HG03460 (cell line): ENCODE measurements around the gene PAK5.

Source experiments
- ATAC-seq: cut with Tn5 transposase; IDR thresholded peaks from one replicate; pipeline ENCODE4 v1.9.1; 2021; ENCODE audit not compliant: unreplicated experiment

Gene PAK5

DNA sequence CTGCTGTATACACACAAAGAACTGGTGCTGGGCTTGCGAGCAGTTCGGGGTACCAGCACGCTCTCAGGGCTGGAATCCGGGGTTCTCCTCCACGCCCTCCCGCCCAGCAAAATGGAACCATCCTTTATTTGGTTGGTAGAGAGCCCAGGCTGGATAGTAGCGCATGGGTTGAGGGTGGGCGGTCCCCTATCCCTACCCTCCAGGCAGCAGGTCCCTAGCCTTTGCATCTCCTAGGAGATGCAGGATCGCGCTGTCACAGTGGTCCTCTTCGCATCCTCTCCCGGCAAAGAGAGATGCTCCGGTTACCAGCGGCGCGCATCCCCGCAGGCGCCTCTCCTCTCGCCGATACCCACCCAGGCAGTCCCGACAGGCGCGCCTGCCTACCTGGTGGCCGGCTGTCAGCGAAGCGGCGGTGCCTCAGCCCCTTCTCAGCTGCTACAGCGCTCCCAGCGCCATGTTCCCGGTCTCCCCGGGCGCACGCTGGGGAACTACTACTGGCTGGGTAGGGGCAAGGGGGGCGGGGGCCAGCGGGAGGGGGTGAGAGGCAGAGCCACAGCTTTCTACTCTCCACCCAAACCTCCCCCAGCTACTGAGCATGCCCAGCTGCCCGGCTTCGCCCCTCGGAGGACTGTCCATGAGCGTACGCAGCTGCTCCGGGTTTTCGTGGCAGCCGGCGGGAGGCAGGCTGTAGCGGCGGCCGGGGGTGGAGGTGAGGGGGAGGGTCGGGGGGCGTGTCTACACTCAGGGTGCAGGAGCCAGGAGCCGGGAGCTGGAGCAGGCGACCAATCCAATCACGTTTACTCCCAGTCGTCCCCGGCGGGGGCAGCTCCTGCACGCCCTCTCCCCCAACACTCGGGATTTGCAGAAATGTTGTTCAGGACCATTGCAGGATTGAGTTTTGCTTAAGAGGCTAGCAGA lies at the start of gene PAK5:
Gene PAK5, minus strand, starts transcription at position 699 of the 918 bp plus-strand sequence. CDS start 194,748 bp downstream, outside the sequence.
- ATAC-seq, result no peak

DNA sequence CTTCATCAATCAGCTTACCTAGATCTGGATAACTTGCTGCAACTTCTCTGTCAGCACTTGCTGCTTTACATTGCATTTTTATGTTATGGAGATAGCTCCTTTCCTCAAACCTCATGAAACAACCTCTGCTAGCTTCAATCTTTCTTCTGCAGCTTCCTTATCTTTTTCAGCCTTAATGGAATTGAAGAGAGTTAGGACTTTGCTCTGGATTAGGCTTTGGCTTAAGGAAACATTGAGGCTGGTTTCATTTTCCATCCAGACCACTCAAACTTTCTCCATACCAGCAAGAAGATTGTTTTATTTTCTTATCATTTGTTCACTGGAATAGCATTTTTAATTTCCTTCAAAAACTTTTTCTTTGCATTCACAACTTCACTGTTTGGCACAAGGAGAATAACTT lies 48.8 kb upstream of the PAK5 start:
- ATAC-seq, result no peak

DNA sequence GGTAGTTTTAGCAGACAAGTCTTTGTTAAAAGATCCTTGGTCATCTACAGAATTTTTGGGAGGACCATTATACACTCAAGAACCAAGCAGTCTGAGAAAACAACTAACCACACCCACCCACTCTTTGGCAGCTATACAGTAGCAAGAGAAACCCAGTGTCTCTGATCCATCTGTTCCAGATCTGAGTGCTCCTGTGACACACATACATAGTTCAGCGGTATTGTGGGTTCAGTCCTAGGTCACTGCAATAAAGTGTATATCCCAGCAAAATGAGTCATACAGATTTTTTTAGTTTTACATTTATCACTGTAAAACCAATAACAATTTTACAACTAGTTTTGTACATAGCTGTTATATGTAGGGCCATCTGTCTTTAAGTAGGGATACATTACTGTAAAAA lies 47.4 kb upstream of the PAK5 start:
- ATAC-seq, result no peak

DNA sequence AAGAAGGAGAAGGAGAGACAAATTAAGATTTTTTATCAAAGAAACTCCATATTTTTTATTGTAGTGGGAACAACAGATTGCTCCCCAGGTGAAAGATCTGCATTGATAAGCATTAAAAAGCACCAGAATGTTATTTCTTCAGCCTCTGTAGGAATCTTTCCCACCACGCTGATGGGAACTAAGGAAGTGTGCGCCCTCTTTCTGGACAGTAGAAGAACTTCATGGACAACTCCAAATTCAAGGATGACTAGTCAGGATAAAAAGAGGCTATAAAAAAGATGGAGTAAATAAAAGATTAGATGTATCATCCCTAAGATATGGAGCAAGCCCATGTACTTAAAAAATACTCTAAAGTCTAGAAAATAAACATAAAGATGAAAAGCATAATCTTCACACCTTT lies 45.8 kb upstream of the PAK5 start:
- no peak for ATAC-seq

DNA sequence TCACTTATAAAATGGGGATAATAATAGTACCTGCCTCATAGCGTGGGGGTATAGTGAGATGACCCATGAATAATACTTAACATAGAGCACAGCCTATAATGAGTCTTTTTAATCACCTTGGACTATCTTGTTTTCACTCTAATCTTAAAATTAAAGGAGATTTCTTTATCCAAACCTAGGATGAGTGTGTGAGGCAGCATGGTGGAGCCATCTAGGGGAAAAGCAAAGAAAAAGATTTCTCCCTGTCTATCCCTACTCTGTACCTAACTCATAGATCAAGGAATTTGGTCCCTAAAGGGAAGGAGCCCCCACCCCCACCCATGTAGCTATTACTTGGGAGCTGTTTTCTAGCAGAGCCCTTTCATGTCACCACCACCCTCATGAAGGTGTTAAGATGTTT lies 45.2 kb upstream of the PAK5 start:
- no peak for ATAC-seq

DNA sequence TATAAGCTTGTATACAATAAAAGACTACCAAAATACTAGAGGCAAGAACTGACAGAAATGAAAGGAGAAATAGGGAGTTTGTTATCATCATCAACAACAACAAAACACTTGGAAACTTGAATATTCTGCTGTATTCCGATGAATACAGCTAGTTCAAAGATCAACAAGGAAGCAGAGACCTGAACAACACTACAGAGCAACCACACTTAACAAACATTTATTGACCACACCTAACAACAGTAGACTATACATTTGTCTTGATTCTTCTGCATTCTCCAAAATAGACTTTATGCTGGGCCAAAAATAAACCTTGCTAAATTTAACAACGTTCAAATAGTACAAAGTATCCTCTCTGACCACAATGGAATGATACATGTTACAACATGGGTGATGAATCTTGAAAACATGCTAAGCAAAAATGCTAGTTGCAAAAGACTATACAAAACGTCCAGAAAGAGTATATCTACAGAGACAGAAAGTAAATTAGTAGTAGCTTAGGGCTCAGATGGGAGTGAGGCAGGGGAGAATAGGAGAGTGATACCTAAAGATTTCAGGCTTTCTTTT lies 39.1 kb upstream of the PAK5 start:
- no peak for ATAC-seq

DNA sequence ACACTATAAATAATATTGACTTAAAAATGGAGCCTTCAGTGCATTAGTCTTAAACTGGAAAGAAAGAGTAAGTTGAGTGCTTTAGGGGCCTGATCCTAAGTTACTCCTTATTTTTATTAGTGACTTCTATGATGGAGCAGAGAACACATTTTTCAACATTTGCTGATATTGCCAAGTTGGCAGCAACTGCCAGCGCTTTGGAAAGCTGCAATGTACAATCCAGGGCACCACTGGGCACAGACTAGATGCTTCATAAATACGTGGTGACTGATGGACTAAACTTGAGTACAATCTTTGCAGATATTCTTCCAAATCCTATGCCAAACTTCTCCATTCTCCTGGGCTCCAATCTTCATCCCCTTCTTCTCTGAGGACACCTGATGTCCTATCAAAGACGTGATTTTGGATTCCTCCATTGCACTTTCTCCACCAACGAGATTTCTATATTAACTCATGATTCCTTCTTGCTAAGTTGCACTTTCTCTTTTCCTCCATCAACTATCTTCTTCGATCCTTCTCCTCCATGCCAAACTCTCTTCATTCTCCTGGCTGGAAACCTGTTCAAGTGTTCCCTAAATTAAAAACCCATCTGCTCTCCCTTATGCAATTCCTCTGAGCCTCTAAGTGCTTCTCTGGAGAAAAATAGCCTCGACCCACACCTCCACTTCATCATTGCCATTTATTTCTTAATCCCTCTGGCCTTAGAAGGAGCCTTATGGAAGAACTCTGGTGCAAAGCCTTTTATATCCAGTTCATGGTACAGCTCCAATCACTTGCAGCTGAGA lies 28.5 kb upstream of the PAK5 start:
- ATAC-seq, result no peak

DNA sequence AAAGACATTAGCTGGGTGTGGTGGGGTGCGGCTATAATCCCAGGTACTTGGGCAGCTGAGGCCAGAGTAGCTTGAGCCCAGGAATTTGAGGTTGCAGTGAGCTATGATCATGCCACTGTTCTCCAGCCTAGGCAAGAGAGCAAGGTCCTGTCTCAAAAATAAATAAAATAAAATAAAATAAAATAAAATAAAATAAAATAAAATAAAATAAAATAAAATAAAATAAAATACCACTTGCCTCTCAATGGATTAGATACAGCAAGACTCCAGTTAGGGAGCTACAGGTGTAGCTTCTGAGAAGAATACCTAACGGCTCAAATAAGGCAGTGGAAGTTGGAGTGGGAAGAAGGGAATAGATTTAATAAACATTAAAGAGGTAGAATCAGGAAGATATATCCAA lies 13.7 kb upstream of the PAK5 start:
- ATAC-seq, result no peak

DNA sequence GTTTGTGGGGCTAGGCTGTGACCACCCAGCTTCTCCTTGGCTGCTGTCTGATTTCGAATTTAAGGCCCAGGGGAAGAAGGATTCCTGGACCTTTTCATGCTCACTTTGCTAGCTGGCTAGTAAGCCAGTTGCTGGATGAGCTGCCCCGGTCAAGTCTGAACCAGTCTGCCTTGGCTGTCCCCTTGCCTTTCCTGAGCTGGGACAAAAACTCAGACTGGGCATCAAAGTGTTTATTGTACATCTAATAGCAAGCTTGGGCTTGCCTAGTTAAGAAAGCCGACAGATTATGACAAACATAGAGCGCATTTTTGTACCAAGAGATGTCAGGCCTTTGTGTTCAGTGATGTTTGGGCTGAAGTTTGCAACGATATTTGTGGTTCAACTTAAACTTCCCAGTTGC lies 750 bp upstream of the PAK5 start:
- no peak for ATAC-seq

DNA sequence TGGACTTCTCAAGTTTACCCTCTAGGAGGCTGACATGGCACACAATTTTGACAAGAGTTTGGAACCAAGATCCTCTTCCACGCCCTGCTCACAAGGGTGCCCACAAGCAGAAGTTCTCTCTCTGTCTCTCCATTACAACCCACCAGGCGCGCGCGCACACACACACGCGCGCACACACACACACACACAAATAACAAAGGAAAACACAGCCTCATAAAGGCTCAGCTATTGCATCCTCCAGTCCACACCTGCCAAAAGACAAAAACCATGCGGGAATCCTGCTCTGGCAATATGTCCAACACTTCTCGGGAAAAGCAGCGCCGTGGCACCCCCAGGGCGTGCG lies 870 bp downstream of the PAK5 start:
- ATAC-seq, result no peak

DNA sequence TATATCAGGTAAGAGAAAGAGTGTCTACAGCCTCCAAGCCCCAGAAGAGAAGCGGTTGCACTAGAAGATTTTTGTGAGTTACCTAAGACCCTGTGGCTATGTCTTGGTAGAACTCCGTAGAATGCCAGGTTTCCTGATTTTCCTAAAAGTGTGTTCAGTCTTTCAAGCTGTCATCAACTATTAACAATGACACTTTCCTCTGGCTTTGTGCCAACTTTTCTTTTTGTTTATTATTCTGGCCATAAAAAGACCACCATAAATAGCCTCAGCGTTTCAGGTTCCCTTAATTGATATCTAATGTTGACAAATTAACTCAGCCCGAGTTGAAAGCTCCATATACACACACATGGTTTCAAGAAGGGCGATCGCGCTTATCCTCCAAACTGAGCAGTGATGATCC lies 1.2 kb downstream of the PAK5 start:
- no peak for ATAC-seq

DNA sequence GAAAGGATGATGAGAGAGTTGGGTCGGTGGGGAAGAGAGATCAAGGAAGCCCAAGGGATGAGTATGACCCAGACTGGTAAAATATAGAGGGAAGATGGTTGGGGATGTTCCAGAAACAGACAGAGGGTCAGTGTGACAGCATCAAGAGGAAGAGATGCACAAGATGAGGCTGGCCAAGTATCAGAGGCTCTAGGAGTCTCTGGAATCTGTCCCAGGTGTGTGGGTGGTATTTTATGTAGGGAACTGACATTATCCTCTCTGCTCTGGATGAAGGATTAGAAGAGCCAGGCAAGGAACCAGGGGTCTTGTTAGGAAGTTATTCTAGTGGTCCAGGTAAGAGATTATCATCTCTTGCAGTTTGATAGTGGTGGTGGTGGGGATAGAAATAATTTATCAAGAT lies 3.6 kb downstream of the PAK5 start:
- ATAC-seq, result no peak

DNA sequence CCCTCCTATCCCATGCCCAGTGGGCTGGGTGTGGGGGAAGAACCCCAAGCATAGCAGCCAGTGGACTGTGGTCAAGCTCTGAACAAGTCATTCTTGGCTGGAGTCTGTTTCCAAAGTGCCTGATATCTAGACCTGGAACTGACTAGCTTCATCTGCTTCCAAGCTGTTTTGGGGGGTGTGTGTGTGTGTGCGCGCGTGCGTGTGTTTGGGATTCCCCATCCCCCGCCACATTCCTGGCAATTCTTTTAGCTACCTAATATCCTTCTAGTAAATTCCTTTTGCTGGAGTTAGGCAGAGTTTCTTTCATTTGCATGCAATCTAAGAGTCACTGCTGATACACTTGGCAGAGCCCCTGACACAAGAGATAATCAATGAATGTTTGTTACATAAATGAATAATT lies 7.8 kb downstream of the PAK5 start:
- no peak for ATAC-seq

DNA sequence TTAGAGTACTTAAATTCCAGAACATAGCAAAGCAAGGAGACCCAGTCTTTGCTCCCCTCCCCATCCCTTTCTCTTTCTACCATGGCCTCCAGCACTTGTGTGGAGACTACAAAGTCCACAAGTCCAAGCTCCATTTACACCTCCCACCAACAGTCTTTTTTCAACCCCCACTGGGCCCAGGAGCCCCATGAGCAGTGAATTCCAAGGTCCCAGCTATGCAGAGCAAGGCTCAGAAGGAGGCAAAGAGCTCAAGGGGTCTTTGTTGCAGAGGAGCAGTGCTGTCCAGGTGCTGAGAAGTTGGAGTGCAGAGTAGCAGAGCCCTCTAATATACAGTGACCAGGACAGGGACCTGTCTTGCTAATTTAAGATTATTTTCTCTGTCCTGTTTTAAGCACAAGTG lies 9.0 kb downstream of the PAK5 start:
- ATAC-seq, result no peak

DNA sequence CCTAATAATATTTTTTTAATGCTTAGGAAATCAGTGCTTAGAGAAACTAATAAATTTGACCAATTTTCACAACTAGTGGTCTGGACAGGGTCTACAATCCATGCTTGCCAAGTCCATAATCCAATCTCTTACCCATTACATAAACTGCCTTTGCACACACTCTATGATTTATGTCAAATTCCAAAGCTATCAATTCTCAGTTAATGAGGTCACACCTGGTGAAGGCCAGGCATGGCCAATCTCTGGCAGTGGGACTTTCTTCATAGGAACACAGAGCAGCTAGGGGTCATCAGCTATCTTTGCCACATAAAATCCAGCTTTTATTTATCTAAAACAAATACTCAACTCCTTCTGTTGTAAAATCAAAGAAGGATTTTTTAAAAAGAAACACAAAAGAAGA lies 21.2 kb downstream of the PAK5 start:
- no peak for ATAC-seq

DNA sequence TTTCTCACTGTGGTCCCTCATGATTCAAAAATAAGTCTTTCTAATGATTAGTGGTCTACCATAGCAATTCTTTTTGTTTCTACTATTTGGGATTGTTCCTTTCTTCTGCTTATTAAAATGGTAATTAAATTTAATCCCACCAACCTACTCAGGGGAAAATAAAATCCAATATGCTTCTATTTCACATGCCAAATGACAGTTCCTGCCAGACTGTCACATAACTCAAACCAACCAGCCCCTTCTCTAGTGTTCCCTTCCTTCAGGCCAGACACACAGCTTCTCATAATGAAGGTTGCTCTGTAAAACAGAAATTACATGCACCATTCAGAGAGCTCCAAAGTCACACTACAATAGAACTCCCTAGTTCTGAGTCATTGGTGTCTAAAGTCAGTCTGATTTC lies 23.2 kb downstream of the PAK5 start:
- ATAC-seq, result no peak

DNA sequence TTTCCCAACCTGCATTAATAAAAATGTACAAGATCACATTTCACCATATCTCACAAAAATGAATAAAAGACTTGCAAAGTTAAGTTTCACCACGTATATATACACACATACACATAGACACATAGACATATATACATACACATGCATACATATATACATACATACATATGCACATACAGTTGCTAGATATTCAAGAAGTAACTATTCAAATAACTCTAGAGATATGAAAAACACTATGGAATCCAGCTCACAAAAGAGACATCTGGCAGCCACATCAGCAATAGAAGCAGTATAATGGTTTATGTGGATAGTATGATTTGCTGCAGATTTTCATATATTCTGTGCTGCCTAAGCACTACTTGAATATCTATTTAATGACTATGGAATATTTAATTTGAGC lies 28.1 kb downstream of the PAK5 start:
- ATAC-seq, result no peak

DNA sequence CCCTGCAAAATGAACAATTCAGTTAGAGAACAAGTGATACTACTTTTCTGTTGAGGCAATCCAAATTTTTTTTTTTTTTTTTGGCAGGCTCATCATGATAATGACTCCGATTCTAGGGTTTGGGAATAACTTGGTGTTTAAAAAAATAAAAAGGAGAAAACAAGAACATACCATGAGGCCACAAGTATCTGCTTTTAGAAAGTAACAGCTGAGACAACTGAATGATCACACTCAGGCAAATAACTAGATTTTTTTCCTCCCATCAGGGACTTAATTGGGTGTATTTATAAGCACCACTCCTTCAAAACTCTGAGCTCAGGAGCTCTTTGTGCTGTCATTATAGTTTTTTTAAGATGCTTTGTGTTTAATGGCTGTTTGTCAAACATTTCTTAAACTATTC lies 29.6 kb downstream of the PAK5 start:
- no peak for ATAC-seq

DNA sequence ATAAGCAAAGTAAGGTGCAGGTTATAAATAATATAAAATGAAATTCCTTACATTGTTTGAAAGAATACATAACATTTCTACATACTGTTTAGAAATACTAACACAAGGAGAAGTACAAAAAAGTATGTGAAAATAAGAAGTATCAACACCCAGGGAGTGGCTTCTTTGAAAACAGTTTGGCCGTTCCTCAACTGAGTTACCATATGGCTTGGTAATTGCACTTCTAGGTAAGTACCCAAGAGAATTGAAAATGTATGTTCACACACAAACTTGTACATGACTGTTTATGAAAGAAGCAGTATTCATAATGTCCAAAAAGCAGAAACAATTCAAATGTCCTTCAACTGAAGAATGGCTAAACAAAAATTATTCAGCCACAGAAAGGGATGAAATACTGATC lies 30.7 kb downstream of the PAK5 start:
- no peak for ATAC-seq

DNA sequence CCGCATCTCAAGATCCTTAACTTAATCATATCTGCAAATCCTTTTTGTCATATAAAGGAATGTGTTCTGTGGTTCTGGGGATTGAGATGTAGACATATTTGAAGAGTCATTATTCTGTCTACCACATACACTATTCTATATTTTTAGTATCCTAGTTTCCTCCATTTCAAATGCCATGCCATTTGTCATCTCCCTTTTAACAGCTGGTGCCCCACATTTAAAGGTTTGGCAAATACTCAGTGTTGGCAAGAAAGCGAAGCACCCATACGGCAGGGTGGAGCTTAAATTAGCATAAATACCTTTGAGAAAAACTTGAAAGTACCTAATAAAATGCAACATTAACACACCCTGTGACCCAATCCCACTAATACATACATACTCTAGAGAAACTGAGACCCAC lies 31.7 kb downstream of the PAK5 start:
- ATAC-seq, result no peak

DNA sequence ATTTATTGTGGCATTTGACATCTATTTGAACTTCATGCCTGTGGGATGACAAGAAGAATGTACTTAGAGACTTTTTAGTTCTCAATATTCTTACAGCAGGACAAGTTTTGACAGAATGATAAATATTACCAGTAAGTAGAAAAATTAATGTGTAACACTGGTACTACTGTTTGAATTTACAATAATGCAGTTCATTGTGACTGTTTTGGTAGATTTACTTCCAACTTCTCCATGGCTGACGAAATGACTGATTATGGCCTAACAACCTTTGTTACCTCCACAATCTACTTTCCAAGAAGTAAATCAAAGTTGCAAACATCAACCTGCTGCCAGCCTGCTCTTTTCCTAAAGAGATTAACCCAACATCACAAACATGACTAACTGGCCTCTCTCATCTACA lies 38.5 kb downstream of the PAK5 start:
- ATAC-seq, result no peak

DNA sequence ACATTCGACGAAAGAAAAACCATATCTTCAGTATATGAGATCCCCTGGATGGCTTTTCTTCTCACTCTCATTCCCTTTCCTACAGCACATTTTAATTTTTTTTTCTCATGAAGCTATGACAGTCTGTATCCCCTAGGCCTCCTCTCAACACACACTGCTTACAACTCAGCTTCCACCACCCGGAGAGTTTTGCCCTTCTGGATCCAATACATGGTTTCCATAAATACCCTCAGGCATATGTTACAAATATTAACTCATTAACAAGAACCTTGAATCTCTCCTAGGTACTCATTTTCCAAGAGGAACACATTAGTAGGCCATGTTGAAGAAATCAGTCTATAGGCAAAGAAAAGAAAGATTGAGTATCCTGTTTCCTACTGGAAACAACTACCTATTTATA lies 44.0 kb downstream of the PAK5 start:
- ATAC-seq, result no peak
